ENCODE measurements around the gene KIAA0513. TPM values are rescaled to one million over a fixed set of nuclear protein-coding genes. Genes with fewer than 3 reads are reported as not detected.

KIAA0513 gene
- total RNA-seq, 1 experiment from 2014 or later = 2.4 TPM

DNA sequence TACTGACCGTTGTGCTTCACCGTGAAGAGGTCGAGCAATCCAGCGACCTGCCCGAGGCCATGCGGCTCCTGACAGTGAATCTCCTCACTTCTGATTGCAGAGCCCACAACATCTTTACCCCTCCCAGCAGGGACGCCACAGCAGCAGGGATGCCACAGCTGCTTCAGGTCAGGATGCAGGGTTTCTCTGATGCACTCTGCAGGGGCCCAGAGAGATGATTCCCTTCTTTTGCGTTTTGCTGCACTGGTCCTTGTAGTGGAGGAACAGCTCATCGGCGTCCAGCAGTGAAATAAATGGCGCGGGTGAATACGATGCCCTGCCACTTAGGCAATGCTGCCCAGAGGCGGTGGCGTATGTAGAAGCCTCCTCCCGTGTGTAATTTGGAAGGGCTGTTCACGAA is 5.6 kb downstream of the KIAA0513 start:
- DNase-seq = no peak
- no peak overlapping the region for H3K4me3 ChIP-seq

DNA sequence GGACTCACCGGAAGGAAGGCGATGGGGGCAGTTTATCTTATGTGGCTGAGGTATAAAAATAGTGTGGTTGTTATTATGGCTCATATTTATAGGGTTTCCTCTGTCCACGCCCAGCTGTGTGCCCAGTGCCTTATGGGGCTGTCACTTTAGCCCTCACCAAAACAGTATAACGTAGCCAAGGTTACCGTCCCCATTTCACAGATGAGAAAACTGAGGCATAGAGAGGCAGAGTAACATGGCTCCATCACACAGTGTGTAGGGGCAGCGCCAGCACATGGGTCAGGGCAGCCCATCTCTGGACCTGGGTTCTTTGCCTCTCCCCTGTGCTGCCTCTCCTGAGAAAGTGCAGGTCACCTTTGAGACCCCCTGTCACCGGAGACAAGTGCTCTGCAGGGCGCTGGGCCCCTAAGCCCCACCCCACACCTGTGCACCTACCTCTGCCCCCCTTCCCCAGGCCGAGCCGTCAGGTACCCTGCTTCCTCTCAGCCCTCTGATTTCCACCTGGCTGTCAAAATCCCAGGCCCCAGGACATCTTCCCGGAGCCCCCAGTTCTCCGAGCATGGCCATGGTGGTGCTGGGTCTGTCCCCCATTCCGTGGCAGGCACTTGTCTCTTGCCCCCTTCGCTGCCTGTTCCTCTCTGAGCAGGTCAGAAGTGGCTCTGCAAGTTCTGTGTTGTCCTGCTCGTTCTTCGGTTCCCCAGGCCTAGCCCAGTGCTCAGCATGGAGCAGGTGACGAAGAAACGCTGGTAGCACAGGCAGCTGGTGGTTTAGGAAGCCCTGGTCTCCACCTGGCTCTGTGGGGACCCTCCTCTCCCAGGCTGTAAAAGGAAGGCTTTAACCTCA is 7.2 kb downstream of the KIAA0513 start:
- no peaks in the 10 kb centered on the region for H3K9me3 ChIP-seq (replicated peaks)
- no peak overlapping the region for H3K4me3 ChIP-seq
- no peaks in the 10 kb centered on the region for H3K36me3 ChIP-seq
- DNase-seq = no peak
- H3K4me1 ChIP-seq = peaks cover 5% of the 10 kb centered on the region
- H3K27me3 ChIP-seq = no peaks in the 10 kb centered on the region
- H3K27ac ChIP-seq = no peak overlapping the region

More for the DNA sequence above, 5.6 kb downstream of the KIAA0513 start:
- no peaks in the 10 kb centered on the region for H3K9me3 ChIP-seq (replicated peaks)
- no peaks in the 10 kb centered on the region for H3K36me3 ChIP-seq
- H3K27me3 ChIP-seq = no peaks in the 10 kb centered on the region
- peaks cover 21% of the 10 kb centered on the region for H3K4me1 ChIP-seq
- H3K27ac ChIP-seq = no peak overlapping the region

DNA sequence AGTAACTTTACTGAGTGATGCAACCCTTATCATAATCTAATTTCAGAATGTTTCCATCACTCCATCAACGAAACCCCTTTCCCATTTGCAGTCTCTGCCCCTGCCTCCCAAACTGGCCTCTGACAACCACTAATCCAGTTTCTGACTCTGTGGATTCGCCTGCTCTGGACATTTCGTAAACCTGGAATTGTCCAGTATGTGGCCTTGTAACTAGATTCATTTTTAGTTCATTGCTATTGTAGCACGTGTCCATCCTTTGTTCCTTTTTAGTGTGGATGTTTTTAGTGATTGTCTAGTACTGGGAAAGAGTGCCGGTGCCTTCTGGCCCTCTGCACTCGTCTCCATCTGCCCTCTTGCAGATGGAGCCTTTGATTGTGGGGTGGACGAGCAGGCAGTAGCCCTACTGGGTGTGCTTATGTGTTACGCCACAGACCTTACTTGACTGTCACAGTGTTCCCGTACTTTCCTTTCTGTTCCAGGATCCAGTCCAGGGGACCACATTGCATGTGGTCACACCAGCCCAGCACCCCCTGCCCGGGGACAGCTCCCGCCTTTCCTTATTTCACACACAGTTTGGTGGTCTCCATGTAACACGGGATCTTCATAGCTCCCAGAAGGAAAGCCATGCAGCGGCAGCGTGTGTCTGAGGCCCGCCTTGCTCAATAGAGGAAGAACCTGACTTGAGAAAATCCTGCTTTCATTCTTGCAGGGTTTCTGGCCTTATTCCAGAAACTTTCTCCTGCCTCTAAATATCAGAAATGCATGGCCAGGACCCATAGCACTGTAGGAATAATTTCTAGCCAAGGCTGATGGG is 8.8 kb downstream of the KIAA0513 start:
- Histone ChIP-seq H3K4me1 (peaks cover 4% of the 10 kb centered on the region; the same call in 1 of the 2 replicates), H3K9me3 (replicated peaks) (no peaks in the 10 kb centered on the region), H3K27me3 (no peaks in the 10 kb centered on the region), H3K27ac (no peak overlapping the region), H3K36me3 (no peaks in the 10 kb centered on the region), H3K4me3 (no peak overlapping the region)
- no peak for DNase-seq

DNA sequence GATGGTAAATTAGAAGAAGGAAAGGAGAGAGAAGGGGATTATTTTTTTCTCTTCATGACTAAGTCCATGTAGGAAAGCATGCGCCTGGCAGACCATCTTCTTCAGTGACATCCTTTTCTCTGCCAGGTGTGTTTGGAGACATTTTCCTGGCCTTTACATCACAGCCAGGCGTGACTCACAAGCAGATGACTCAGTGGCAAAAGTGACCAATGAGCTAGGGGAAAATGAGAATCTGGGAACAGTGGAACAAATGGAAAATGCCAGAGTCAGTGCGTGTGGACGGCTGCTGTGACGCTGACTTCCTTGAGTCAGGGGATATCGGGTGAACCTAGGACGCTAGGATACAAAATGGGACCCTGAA is 9.4 kb downstream of the KIAA0513 start:
- H3K9me3 ChIP-seq (replicated peaks) = no peaks in the 10 kb centered on the region
- H3K4me1 ChIP-seq = peaks cover 9% of the 10 kb centered on the region; the same call in 1 of the 2 replicates
- peak; percentile 34 to 59 for DNase-seq
- no peaks in the 10 kb centered on the region for H3K36me3 ChIP-seq
- no peak overlapping the region for H3K27ac ChIP-seq
- H3K27me3 ChIP-seq = no peaks in the 10 kb centered on the region
- H3K4me3 ChIP-seq = no peak overlapping the region

DNA sequence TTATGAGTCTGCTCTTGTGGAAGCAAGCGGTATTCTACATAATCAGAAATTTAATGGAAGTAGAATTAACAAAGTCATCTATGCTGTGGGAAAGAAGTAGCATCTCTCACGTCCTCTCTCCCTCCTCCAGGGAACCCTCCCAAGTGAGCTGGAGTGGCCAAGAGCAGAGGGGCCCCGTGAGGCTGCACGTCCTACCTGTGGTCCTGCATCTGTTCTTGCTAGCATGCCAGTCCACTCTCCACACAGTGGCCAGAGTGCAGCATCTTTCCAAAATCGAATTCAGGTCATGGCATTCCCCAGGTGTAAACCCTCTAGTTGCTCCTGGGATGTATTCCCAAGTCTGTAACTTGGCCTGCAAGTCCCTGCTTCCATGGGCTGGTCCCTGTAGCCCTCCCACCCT is 10.1 kb downstream of the KIAA0513 start:
- DNase-seq = no peak
- Histone ChIP-seq H3K4me3 (no peak overlapping the region), H3K36me3 (no peaks in the 10 kb centered on the region), H3K27me3 (no peaks in the 10 kb centered on the region), H3K4me1 (peaks cover 13% of the 10 kb centered on the region; the same call in 1 of the 2 replicates), H3K27ac (no peak overlapping the region), H3K9me3 (replicated peaks) (no peaks in the 10 kb centered on the region)

DNA sequence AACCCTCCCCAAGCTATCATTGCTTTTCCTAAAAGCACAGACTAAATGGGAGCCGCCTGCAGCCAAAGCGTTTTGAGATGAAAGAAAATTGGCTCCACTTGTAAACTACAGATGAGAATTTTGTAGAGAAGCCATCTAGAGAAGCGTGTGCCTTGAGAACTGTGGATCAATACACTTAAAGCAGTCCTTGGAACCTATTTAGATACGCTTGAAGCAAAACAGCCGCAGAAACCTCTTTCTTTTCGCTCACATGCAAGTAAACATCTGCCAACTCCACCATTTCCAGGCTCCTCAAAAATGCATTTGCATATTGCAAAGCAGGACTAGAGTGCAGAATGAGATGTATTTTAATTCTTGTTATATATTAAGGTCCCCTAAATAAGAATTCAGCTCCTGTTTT is 13.1 kb downstream of the KIAA0513 start:
- DNase-seq = no peak
- peaks cover 13% of the 10 kb centered on the region; the same call in 1 of the 2 replicates for H3K4me1 ChIP-seq
- H3K27ac ChIP-seq = peak overlapping the region; percentile 37

DNA sequence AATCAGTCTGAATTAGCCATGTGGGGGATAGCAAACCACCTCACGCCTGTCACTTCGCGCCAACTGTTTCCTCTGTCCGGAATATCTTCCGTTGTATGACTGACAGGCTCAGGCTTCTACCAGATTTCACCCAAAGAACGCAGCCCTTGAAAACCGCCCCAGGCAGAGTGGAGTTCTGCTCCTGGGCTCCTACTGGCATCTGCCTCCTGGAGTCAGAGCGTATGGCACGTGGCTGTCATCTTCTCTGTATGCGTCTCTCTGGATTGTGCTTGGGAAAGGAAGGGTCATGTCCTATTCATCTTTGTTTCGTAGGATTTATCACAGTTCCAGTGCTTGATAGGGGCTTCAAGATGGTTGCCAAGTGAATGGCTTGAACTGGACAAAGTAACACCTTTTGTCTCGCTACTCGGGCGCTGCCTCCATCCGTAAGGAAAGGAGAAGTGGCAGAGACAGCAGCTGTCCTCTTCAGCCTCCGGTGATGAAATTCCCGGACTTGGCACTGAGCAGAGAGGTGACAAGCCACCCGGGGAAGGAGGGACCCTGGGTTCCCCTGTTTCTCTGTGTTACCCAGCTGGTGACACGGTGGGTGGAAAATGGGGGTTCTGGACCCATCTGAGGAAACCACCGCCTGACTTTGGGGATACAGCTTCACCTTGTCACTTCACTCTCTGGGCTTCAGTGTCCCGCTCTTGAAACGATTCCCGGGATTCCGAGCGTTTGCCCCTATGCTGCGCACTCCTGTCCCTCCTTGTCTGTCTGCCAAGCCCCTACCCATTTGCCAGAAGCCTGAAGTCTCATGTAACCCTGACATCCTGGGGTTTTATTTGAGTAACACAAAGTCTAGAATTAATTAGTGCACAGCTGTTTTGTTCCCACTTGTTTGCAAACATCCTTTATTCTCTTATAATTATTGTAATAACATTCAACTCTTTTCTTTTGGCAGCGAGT is 13.9 kb downstream of the KIAA0513 start:
- peak overlapping the region; percentile 24 for H3K4me3 ChIP-seq
- H3K4me1 ChIP-seq = peaks cover 13% of the 10 kb centered on the region; the same call in 1 of the 2 replicates
- H3K27me3 ChIP-seq = no peaks in the 10 kb centered on the region
- H3K27ac ChIP-seq = peak overlapping the region; percentile 37
- H3K9me3 ChIP-seq (replicated peaks) = no peaks in the 10 kb centered on the region
- no peaks in the 10 kb centered on the region for H3K36me3 ChIP-seq
- DNase-seq = peak; percentile 58 to 75

More for the DNA sequence above, 13.1 kb downstream of the KIAA0513 start:
- H3K27me3 ChIP-seq = no peaks in the 10 kb centered on the region
- no peaks in the 10 kb centered on the region for H3K9me3 ChIP-seq (replicated peaks)
- H3K4me3 ChIP-seq = peak overlapping the region; percentile 24
- no peaks in the 10 kb centered on the region for H3K36me3 ChIP-seq

DNA sequence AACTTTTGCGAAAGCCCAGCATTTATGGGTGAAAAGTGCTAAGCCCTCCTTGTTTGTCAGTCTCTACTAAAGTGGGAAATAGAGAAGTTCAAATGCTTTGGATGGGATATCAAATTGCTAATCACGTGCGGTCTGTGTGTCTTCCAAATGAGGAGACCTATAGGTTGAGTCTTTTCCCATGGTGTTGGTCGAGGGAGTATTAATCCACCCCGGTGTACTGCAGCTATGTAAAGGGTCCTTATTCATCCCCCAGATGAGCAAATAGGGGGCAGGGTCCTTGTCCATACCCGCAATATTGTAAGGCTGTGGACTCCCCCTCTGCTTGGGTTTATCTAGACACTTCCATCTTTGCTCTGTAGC is 14.6 kb downstream of the KIAA0513 start:
- Histone ChIP-seq H3K4me1 (peaks cover 9% of the 10 kb centered on the region; the same call in 1 of the 2 replicates), H3K36me3 (no peaks in the 10 kb centered on the region), H3K9me3 (replicated peaks) (no peaks in the 10 kb centered on the region), H3K4me3 (no peak overlapping the region), H3K27me3 (no peaks in the 10 kb centered on the region), H3K27ac (no peak overlapping the region)
- no peak for DNase-seq

DNA sequence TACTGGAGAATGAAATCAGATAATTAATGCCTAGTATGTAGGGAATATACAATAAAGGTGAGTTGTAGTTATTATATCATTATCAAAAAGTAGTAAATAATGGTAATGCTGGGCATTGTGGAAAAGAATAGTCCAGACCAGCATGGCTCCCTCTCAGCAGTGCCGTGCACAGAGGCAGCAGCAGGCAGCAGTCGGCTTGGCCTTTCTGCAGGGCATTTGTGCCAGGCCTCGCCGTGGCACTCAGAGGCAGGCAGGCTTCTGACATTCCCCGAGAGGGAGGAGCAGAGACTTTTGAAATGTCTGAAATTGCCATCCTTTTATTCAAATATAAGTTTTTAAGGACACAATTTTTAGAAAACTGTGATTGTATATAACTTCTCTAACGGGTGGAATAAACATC is 15.0 kb downstream of the KIAA0513 start:
- H3K4me1 ChIP-seq = peaks cover 9% of the 10 kb centered on the region; the same call in 1 of the 2 replicates
- H3K27ac ChIP-seq = no peak overlapping the region
- no peak for DNase-seq
- no peaks in the 10 kb centered on the region for H3K9me3 ChIP-seq (replicated peaks)
- no peaks in the 10 kb centered on the region for H3K36me3 ChIP-seq
- no peaks in the 10 kb centered on the region for H3K27me3 ChIP-seq
- H3K4me3 ChIP-seq = no peak overlapping the region

DNA sequence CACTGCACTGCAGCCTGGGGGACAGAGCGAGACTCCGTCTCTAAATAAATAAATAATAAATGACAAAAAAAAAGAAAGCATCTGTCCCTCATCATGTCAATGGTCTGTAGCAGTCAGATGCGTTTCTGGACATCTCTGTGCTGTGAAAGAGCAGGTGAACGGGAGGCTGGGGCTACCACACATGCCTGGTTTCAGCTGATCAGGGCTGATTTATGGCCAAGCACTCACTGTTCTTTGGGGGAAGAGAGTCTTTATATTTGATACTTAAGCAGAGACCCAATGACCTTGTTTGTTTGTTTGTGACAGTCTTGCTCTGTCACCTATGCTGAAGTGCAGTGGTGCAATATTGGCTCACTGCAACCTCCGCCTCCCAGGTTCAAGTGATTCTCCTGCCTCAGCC is 17.5 kb downstream of the KIAA0513 start:
- H3K27me3 ChIP-seq = no peaks in the 10 kb centered on the region
- H3K9me3 ChIP-seq (replicated peaks) = no peaks in the 10 kb centered on the region
- H3K4me3 ChIP-seq = no peak overlapping the region
- no peak for DNase-seq
- H3K27ac ChIP-seq = no peak overlapping the region
- peaks cover 9% of the 10 kb centered on the region; the same call in 1 of the 2 replicates for H3K4me1 ChIP-seq
- H3K36me3 ChIP-seq = no peaks in the 10 kb centered on the region

DNA sequence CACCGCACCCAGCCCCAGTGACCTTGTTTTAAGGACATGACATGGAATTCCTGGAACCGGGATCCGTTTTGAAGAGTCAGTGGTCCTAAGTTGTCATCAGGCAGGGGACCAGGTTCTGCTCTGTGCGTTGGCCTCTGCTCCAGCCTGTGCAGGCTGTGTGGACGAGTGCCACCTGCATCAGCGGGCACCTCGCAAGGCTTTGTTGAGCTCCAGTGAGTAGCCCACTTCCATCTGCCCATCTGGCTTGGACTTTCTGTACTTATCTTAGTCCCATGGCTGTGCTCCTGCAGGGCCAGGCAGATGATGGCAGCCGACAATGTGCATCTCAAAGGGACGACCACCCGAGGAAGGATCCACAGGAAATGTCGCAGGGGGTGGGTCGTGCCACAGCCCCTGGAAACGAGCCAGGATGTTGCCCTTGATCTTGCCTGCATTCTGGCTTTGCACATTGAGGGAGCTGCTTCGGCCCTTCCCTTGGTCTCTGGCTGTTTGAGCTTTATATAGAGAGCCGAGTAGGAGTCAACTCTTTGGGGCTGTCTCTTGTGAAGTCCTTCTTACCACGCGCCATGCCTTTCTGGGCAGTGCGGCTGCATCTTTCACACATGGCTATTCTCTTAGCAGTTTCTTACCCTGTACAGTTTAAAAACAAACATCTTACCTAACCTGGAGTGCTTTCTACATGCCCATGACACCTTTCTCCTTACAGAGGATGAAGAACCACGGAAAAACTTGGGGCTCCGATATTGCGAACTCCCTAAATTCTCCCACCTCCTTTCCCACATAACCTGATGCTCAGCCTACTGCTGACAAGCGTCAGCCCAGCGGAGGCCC is 18.3 kb downstream of the KIAA0513 start:
- H3K36me3 ChIP-seq = no peaks in the 10 kb centered on the region
- no peaks in the 10 kb centered on the region for H3K9me3 ChIP-seq (replicated peaks)
- DNase-seq = no peak
- no peaks in the 10 kb centered on the region for H3K27me3 ChIP-seq
- H3K4me1 ChIP-seq = peaks cover 9% of the 10 kb centered on the region; the same call in 1 of the 2 replicates
- H3K4me3 ChIP-seq = no peak overlapping the region
- no peak overlapping the region for H3K27ac ChIP-seq

DNA sequence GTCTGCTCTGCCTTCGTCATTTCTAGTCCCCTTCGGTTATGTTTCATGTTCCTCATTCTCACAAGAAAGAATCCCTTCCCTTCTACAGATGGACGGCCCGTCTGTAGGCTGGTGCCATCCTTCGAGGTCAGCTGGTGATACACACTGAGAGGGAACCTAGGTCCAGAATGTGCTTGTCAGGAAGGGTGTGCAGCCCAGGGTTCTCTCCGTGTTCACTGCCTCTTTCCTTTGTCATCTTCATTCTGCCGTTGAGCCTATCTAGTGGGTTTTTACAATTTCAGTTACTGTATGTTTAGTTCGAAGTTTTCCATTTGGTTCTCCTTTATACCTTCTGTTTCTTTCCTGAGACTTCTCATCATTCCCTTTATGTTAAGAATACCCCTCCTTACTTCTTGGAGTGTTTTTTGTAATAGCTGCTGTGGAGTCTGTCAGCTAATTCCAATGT is 18.9 kb downstream of the KIAA0513 start:
- Histone ChIP-seq H3K27ac (no peak overlapping the region), H3K9me3 (replicated peaks) (no peaks in the 10 kb centered on the region), H3K27me3 (no peaks in the 10 kb centered on the region), H3K4me1 (peaks cover 9% of the 10 kb centered on the region; the same call in 1 of the 2 replicates), H3K4me3 (no peak overlapping the region), H3K36me3 (no peaks in the 10 kb centered on the region)
- no peak for DNase-seq

DNA sequence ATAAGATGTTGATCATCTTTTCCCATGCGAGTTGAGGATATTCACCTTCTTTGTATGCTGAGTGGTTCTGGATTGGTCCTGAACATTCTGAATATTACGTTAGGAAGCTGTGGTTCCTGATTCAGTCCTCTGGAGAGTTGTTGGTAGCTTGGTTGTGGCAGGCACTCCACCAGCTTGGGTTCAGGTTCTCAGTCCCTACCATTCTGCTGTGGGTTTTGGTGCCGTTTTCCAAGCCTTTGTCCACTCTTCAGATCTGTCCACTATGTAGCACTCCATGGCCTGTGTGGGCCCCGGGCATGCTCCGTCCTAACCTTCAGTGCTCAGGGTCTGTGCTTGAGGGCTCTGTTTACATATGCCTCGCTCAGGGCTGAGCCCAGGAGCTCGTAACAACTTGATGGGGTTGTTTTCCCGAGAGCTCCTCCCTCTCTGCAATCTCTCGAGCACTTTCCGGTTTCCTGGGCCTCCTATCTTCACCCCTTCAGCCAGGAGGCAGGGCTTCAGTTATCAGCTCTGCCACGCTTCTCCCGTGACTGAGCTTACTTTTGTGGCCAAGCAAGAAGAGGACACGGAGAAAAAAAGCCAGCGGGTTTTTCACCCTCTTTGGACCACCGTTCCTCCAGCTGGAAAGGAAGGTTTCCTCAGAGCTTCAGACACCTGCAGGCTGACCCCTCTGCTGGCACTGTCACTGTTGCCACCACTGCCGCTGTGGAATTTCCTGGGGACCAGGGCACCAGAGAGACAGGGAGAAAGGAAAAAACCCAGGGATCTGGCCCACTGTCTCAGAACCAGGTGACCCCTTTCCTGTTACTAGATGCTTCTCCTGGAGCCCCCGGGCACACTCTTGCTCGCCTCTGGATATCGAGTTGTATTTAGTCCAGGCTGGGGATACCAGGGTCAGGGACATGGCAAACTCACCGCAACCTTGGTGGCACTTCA is 19.6 kb downstream of the KIAA0513 start:
- no peak for DNase-seq
- no peaks in the 10 kb centered on the region for H3K27me3 ChIP-seq
- H3K27ac ChIP-seq = no peak overlapping the region
- no peak overlapping the region for H3K4me3 ChIP-seq
- peaks cover 2% of the 10 kb centered on the region; the same call in 1 of the 2 replicates for H3K4me1 ChIP-seq
- H3K9me3 ChIP-seq (replicated peaks) = no peaks in the 10 kb centered on the region
- no peaks in the 10 kb centered on the region for H3K36me3 ChIP-seq

All from SJCRH30 (cell line).